Stomach smooth muscle (tissue), 2 donors: Measurements from ENCODE around the gene DOCK4.

Experiments used
- H3K27ac ChIP-seq: one replicate; pipeline ENCODE4 v1.7.0; 2013; ENCODE audit warnings: mild to moderate bottlenecking, low read length, inconsistent platforms
- H3K27me3 ChIP-seq, 2 donors: one replicate each; pipeline ENCODE4 v1.7.0; 2013; ENCODE audit warnings: low read length in 2 of 2; ENCODE audit not compliant: insufficient read depth in 2 of 2, control insufficient read depth in 1 of 2
- H3K36me3 ChIP-seq, 2 donors: one replicate each; pipeline ENCODE4 v1.7.0; 2013; ENCODE audit warnings: low read length in 2 of 2; ENCODE audit not compliant: control insufficient read depth in 2 of 2, insufficient read depth in 2 of 2
- H3K4me1 ChIP-seq: one replicate; pipeline ENCODE4 v1.7.0; 2013; ENCODE audit warnings: low read length; ENCODE audit not compliant: control insufficient read depth, insufficient read depth
- H3K4me3 ChIP-seq, 2 donors: one replicate each; pipeline ENCODE4 v1.7.0; 2013; ENCODE audit warnings: low read length in 2 of 2
- H3K9ac ChIP-seq, 2 donors: one replicate each; pipeline ENCODE4 v1.7.0; 2013; ENCODE audit warnings: low read length in 2 of 2, mild to moderate bottlenecking in 1 of 2
- H3K9me3 ChIP-seq, 2 donors: one replicate each; pipeline ENCODE4 v1.7.0; 2013; ENCODE audit warnings: low read length in 2 of 2; ENCODE audit not compliant: control insufficient read depth in 2 of 2
- donor health status: healthy.
- donor health status: Pancreatic carcinoma.

The DOCK4 gene

DNA sequence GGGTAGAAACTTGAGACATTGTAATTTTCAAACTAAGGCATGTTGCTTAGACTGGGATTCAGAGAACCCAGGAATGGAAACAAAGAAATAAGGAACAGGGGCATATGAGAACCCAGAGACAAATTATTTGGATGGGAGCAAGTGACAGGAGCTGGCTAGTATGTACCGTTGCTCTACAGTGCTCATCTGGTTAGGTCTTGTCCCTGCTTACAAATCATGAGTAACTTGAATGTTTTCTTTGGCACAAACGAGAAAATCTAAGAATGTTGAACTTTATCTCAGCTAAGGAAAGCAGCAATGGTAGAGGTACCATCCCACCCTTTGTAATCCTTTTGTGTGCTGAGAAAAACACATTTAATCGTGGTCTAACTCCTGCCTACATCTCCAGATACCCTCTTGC lies 527.9 kb downstream of the DOCK4 start:
- H3K36me3 ChIP-seq, result no peaks in the 10 kb centered on the region
- H3K27ac ChIP-seq, result no peak overlapping the region
- no peak overlapping the region for H3K4me3 ChIP-seq
- H3K9me3 ChIP-seq, result no peaks in the 10 kb centered on the region
- peaks cover 0 to 4% of the 10 kb centered on the region in 2 donors for H3K27me3 ChIP-seq
- H3K4me1 ChIP-seq, result no peaks in the 10 kb centered on the region
- H3K9ac ChIP-seq, result no peak overlapping the region

DNA sequence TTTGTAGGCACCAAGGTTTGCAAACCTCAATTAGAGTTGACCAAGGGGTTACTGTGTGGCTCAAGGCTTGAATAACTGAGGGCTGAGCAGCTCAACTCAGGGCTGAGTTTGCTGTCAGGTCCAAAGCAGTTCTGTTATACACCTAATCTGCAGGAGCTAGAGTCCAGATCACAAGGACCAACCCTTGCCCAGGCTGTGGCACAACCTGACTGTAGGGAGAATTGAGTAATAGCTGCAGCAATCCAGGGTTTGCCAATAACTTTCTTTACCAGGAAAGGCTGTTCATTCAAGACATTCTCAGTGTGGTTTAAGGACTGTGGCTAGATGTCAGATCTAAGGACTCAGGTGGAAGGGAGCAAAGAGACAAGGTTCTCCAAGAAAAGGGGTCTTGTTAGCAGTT lies 528.4 kb downstream of the DOCK4 start:
- H3K9ac ChIP-seq, result no peak overlapping the region
- no peaks in the 10 kb centered on the region for H3K9me3 ChIP-seq
- no peaks in the 10 kb centered on the region for H3K4me1 ChIP-seq
- no peaks in the 10 kb centered on the region for H3K36me3 ChIP-seq
- H3K27ac ChIP-seq, result no peak overlapping the region
- peaks cover 0 to 2% of the 10 kb centered on the region in 2 donors for H3K27me3 ChIP-seq
- no peak overlapping the region for H3K4me3 ChIP-seq

DNA sequence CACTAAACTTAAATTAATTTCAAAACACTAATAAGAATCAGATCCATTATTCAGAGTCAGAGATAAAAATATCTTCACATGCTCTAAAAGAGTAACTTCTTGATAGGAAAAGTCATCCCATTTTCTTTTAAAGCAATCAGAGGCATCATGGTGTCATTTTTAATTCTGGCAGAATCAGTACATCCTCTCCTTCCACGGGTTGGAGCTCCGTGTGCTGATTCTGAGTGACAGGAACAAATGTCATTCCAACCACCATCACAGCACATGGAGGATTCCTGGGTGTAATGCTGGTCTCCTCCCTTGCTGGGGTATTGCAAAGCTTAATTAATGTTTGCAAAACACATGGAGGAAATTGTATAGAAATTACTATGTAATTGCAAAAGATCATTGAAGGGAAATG lies 529.4 kb downstream of the DOCK4 start:
- Histone ChIP-seq H3K36me3 (no peaks in the 10 kb centered on the region), H3K27me3 (no peaks in the 10 kb centered on the region), H3K27ac (no peak overlapping the region), H3K4me1 (no peaks in the 10 kb centered on the region), H3K9me3 (no peaks in the 10 kb centered on the region), H3K9ac (no peak overlapping the region), H3K4me3 (no peak overlapping the region)
